GM12878 (cell line): ENCODE measurements around the gene ACTA2. TPM values are rescaled to one million over a fixed set of nuclear protein-coding genes. Genes with fewer than 3 reads are reported as not detected.

ENCODE experiments used
- ATF7 ChIP-seq: fragments of 450-650 bp; IDR thresholded peaks from 2 replicates; pipeline ENCODE4 v1.6.1; 2016; ENCODE audit warnings: low read depth, mild to moderate bottlenecking
- BRCA1 ChIP-seq: IDR thresholded peaks from 2 replicates; pipeline ENCODE4 v1.6.1; 2011; ENCODE audit warnings: low read depth, low read length, improper control_type of control experiment
- CBFB ChIP-seq: IDR thresholded peaks from 2 replicates; pipeline ENCODE4 v1.6.1; 2016; ENCODE audit warnings: antibody characterized with exemption, low read depth
- EED ChIP-seq: sonication (generic); IDR thresholded peaks from 2 replicates; pipeline ENCODE4 v1.6.1; 2016; ENCODE audit warnings: antibody characterized with exemption, low read depth
- EP300 ChIP-seq, 2 experiments: fragments of 150-350 bp in 1 of 2; IDR thresholded peaks; 2 replicates each; pipeline ENCODE4 v1.6.1; 2011 to 2012; ENCODE audit warnings: low read depth in 2 of 2, low read length in 2 of 2, borderline replicate concordance in 1 of 2, improper control_type of control experiment in 1 of 2, inconsistent platforms in 1 of 2; ENCODE audit not compliant: control insufficient read depth in 1 of 2
- FOS ChIP-seq: IDR thresholded peaks from 3 replicates; pipeline ENCODE4 v1.6.1; 2011; ENCODE audit warnings: borderline replicate concordance; ENCODE audit not compliant: insufficient read length; ENCODE audit errors: extremely low read depth
- GABPA ChIP-seq: IDR thresholded peaks from 2 replicates; pipeline ENCODE4 v1.6.1; 2014; ENCODE audit warnings: antibody characterized with exemption, low read depth, mild to moderate bottlenecking, inconsistent platforms
- NBN ChIP-seq: fragments of 450-650 bp; IDR thresholded peaks from 2 replicates; pipeline ENCODE4 v1.6.1; 2016
- RAD51 ChIP-seq: fragments of 450-650 bp; IDR thresholded peaks from 2 replicates; pipeline ENCODE4 v1.6.1; 2016; ENCODE audit warnings: moderate library complexity, mild to moderate bottlenecking, inconsistent platforms
- RB1 ChIP-seq: fragments of 450-650 bp; formaldehyde crosslinking; IDR thresholded peaks from 2 replicates; pipeline ENCODE4 v1.6.1; 2017; ENCODE audit warnings: mild to moderate bottlenecking, borderline replicate concordance
- RFX5 ChIP-seq: IDR thresholded peaks from 2 replicates; pipeline ENCODE4 v1.6.1; 2011; ENCODE audit warnings: low read depth, low read length, improper control_type of control experiment
- SPI1 ChIP-seq: IDR thresholded peaks from 2 replicates; pipeline ENCODE4 v1.6.1; 2011; ENCODE audit warnings: low read depth, mild to moderate bottlenecking, low read length, moderate library complexity, borderline replicate concordance; ENCODE audit not compliant: insufficient read depth
- STAT1 ChIP-seq: fragments of 450-650 bp; conservative IDR thresholded peaks from 2 replicates; pipeline ENCODE4 v1.6.1; 2014; ENCODE audit warnings: antibody characterized with exemption, mild to moderate bottlenecking
- STAT3 ChIP-seq: IDR thresholded peaks from 2 replicates; pipeline ENCODE4 v1.6.1; 2011; ENCODE audit warnings: low read depth, low read length, improper control_type of control experiment
- SUPT20H ChIP-seq: IDR thresholded peaks from 2 replicates; pipeline ENCODE4 v1.6.1; 2011; ENCODE audit warnings: low read depth, mild to moderate bottlenecking, low read length, moderate library complexity, borderline replicate concordance; ENCODE audit not compliant: control insufficient read depth
- TCF7 ChIP-seq: IDR thresholded peaks from 2 replicates; pipeline ENCODE4 v1.6.1; 2014; ENCODE audit warnings: antibody characterized with exemption, borderline replicate concordance
- ZNF622 ChIP-seq: fragments of 450-650 bp; IDR thresholded peaks from 2 replicates; pipeline ENCODE4 v1.6.1; 2017; ENCODE audit warnings: mild to moderate bottlenecking, inconsistent platforms
- polyA plus RNA-seq, 11 experiments: library from polyadenylated mRNA; depleted of rRNA in 4 of 11; unstranded in 6 of 11; stranded (reverse) in 5 of 11; fragments of >200 nt; fragmentation: Nextera tagmentation in 4 of 11; fragmentation: Illumina TruSeq in 1 of 11; extraction: Ambion mirVana in 4 of 11; extraction: Trizol in 1 of 11; gene quantifications; 1 replicate in 1 of 11; 2 replicates in 10 of 11; pipeline versions ENCODE4 v1.2.1 to v1.2.3, GENCODE V29; 2011 to 2016; ENCODE audit warnings: inconsistent platforms in 2 of 11, missing spikeins in 2 of 11, low read depth in 1 of 11
- total RNA-seq, 4 experiments: library from RNA; depleted of rRNA in 3 of 4; stranded (reverse); fragments of >200 nt in 3 of 4; fragmentation: Illumina TruSeq in 1 of 4; extraction: Trizol in 1 of 4; gene quantifications; 2 replicates each; pipeline versions ENCODE4 v1.2.1 to v1.2.3, GENCODE V29; 2013 to 2021
- TF ChIP-seq, protein P1 (sequence below): fragments of 150-350 bp; IDR thresholded peaks from 2 replicates; pipeline ENCODE4 v1.6.1; 2014; ENCODE audit warnings: mild to moderate bottlenecking, low read depth, low read length
- TF ChIP-seq, protein P2 (sequence below): fragments of 450-650 bp; IDR thresholded peaks from 2 replicates; pipeline ENCODE4 v1.6.1; 2017; ENCODE audit warnings: low read depth, mild to moderate bottlenecking, moderate library complexity
- TF ChIP-seq, protein P3 (sequence below): fragments of 450-650 bp; IDR thresholded peaks from 2 replicates; pipeline ENCODE4 v1.6.1; 2016; ENCODE audit warnings: mild to moderate bottlenecking, moderate library complexity, borderline replicate concordance
- TF ChIP-seq, protein P4 (sequence below): IDR thresholded peaks from 2 replicates; pipeline ENCODE4 v1.6.1; 2011; ENCODE audit warnings: mild to moderate bottlenecking, low read depth, low read length, moderate library complexity; ENCODE audit not compliant: insufficient replicate concordance
- TF ChIP-seq, protein P5 (sequence below): IDR thresholded peaks from 2 replicates; pipeline ENCODE4 v1.6.1; 2012; ENCODE audit warnings: low read depth, low read length, improper control_type of control experiment

Gene ACTA2
- total and polyA plus RNA-seq, 10 of the 15 experiments (the other 5 are each of a cell fraction or from before 2014, with no cell fraction given) = 7.4 to 78.2 (median 32.4) TPM

DNA sequence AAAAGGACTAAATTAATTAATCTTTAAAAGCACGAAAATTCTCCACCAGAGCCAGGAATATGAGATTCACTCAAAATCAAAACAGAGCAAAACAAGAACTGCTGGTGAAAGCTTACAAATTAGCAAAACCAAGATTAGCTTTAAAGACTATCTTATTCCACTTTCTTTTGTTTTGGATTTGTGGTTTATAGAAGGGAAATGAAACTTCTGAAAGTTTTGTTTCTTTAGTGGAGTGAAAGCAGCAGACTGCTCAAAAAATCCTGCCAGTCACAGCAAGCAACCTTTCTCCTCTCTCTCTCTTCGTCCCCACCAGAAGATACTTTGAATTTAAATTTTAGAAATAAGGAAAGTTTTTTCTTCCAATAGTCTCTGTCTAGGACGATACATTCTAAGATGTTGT lies 7.8 kb downstream of the ACTA2 start (continued):
- TF ChIP-seq, protein P1, sequence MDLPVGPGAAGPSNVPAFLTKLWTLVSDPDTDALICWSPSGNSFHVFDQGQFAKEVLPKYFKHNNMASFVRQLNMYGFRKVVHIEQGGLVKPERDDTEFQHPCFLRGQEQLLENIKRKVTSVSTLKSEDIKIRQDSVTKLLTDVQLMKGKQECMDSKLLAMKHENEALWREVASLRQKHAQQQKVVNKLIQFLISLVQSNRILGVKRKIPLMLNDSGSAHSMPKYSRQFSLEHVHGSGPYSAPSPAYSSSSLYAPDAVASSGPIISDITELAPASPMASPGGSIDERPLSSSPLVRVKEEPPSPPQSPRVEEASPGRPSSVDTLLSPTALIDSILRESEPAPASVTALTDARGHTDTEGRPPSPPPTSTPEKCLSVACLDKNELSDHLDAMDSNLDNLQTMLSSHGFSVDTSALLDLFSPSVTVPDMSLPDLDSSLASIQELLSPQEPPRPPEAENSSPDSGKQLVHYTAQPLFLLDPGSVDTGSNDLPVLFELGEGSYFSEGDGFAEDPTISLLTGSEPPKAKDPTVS = no peak
- TF ChIP-seq TCF7 = no peak
- TF ChIP-seq NBN = no peak
- 0 out of 2 replicates have a peak, but pooled peaks have one; percentile 55 for TF ChIP-seq CBFB
- TF ChIP-seq RAD51 = no peak
- no peak for TF ChIP-seq BRCA1
- TF ChIP-seq, protein P2, sequence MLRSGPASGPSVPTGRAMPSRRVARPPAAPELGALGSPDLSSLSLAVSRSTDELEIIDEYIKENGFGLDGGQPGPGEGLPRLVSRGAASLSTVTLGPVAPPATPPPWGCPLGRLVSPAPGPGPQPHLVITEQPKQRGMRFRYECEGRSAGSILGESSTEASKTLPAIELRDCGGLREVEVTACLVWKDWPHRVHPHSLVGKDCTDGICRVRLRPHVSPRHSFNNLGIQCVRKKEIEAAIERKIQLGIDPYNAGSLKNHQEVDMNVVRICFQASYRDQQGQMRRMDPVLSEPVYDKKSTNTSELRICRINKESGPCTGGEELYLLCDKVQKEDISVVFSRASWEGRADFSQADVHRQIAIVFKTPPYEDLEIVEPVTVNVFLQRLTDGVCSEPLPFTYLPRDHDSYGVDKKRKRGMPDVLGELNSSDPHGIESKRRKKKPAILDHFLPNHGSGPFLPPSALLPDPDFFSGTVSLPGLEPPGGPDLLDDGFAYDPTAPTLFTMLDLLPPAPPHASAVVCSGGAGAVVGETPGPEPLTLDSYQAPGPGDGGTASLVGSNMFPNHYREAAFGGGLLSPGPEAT = no peak
- no peak for TF ChIP-seq ATF7
- TF ChIP-seq ZNF622 = no peak
- TF ChIP-seq FOS = no peak
- TF ChIP-seq, protein P3, sequence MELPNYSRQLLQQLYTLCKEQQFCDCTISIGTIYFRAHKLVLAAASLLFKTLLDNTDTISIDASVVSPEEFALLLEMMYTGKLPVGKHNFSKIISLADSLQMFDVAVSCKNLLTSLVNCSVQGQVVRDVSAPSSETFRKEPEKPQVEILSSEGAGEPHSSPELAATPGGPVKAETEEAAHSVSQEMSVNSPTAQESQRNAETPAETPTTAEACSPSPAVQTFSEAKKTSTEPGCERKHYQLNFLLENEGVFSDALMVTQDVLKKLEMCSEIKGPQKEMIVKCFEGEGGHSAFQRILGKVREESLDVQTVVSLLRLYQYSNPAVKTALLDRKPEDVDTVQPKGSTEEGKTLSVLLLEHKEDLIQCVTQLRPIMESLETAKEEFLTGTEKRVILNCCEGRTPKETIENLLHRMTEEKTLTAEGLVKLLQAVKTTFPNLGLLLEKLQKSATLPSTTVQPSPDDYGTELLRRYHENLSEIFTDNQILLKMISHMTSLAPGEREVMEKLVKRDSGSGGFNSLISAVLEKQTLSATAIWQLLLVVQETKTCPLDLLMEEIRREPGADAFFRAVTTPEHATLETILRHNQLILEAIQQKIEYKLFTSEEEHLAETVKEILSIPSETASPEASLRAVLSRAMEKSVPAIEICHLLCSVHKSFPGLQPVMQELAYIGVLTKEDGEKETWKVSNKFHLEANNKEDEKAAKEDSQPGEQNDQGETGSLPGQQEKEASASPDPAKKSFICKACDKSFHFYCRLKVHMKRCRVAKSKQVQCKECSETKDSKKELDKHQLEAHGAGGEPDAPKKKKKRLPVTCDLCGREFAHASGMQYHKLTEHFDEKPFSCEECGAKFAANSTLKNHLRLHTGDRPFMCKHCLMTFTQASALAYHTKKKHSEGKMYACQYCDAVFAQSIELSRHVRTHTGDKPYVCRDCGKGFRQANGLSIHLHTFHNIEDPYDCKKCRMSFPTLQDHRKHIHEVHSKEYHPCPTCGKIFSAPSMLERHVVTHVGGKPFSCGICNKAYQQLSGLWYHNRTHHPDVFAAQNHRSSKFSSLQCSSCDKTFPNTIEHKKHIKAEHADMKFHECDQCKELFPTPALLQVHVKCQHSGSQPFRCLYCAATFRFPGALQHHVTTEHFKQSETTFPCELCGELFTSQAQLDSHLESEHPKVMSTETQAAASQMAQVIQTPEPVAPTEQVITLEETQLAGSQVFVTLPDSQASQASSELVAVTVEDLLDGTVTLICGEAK = no peak; the same call in 1 of the 2 replicates
- no peak for TF ChIP-seq RB1
- TF ChIP-seq, protein P4, sequence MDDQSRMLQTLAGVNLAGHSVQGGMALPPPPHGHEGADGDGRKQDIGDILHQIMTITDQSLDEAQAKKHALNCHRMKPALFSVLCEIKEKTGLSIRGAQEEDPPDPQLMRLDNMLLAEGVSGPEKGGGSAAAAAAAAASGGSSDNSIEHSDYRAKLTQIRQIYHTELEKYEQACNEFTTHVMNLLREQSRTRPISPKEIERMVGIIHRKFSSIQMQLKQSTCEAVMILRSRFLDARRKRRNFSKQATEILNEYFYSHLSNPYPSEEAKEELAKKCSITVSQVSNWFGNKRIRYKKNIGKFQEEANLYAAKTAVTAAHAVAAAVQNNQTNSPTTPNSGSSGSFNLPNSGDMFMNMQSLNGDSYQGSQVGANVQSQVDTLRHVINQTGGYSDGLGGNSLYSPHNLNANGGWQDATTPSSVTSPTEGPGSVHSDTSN = no peak
- TF ChIP-seq EED = 0 out of 2 replicates have a peak, but pooled peaks have one; percentile 31
- TF ChIP-seq SUPT20H = no peak
- no peak for TF ChIP-seq STAT3
- TF ChIP-seq STAT1 = no peak
- TF ChIP-seq, protein P5, sequence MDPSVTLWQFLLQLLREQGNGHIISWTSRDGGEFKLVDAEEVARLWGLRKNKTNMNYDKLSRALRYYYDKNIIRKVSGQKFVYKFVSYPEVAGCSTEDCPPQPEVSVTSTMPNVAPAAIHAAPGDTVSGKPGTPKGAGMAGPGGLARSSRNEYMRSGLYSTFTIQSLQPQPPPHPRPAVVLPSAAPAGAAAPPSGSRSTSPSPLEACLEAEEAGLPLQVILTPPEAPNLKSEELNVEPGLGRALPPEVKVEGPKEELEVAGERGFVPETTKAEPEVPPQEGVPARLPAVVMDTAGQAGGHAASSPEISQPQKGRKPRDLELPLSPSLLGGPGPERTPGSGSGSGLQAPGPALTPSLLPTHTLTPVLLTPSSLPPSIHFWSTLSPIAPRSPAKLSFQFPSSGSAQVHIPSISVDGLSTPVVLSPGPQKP = no peak
- TF ChIP-seq SPI1 = peak; percentile 93
- TF ChIP-seq RFX5 = no peak
- TF ChIP-seq GABPA = no peak
- peak in 1 of 2 experiments; percentile 38; a peak in 1 of 4 replicates for TF ChIP-seq EP300 (IDR thresholded peaks at IDR 0.05; ENCODE audit: borderline replicate concordance in 1 of 2, control insufficient read depth in 1 of 2, low read depth in 2 of 2, low read length in 2 of 2)
